GM21576 (cell line): ENCODE measurements around the gene NLRP8.
"Not testable (repeated sequence)": the region's sequence is repeated elsewhere in the genome, so short reads cannot be mapped to it uniquely, and the experiment has no call there.

Source experiments
- ATAC-seq: cut with Tn5 transposase; IDR thresholded peaks from one replicate; pipeline ENCODE4 v1.9.1; 2021; ENCODE audit warnings: mild to moderate bottlenecking, moderate library complexity; ENCODE audit not compliant: unreplicated experiment

Gene NLRP8

DNA sequence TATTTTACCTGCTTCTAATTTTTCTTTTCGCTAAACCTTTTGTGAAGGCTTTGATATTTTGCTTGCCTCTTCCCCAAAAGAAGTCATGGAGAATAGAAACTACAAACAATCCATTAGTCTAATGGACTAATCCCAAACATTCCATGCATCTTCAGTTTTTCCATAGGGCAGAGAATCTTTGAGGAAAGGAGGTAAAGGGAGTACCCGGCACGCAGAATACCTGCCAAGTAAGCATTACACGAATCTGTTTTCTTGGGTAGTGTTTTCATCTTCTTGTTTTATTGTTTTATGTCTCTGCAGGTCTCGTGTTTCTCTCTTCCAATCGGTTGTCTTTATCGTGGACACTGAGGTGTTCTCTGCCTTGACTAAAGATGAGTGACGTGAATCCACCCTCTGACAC lies at the start of gene NLRP8:
TSS of gene NLRP8 (plus strand) at position 301 of the 400 bp plus-strand sequence.
- no peak for ATAC-seq

DNA sequence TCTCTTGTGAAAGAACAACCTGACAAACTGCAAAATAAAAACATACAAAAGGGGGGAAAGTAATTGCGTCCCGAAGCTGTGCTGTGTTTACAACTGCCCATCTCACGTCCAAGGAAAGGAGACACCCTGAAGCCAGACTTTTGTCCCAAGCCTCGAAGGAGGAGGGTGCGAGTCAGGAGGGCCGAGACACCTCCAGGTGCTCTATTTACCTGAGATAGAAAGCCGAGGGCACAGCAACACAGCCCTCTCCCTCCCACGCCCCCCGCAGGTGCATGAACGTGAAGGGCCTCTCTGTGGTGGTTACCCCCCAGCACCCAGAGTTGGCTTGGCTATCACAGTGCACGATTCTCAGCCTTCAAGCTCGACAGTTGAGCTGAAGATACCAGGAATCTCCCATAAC lies 48.7 kb upstream of the NLRP8 start:
- no peak for ATAC-seq

DNA sequence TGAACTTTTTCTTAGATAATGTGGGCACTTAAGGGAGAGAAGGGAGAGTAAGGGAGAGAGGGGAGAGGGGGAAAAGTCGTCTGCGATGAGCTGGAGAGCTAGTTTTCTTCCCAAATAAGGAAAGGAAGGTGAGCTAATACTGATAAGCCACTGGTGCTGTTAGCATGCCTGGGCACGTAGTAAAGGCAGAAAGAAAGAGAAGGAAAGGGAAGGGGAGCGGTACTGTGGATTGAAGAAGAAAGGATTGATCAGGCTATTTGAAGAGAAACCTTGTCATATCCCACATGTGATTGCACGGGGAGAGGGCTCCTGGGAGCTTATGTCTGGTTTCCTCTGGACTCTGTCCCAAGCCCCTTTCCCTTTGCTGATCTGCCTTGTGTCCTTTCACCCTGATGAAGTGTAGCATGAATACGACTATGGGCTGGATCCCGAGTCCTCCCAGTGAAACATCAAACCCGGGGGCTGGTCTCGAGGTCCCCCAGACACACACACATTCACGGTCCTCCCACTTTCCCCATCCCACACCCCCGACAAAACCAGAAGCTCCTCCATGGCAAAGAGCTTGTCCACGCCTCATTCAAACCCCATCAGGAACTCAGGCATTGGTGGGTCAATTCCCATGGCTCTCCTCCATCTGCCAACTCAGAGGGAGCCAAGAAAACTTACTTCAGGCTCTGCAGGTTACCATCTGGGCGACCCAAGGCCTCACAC lies 46.1 kb upstream of the NLRP8 start:
- ATAC-seq: no peak

DNA sequence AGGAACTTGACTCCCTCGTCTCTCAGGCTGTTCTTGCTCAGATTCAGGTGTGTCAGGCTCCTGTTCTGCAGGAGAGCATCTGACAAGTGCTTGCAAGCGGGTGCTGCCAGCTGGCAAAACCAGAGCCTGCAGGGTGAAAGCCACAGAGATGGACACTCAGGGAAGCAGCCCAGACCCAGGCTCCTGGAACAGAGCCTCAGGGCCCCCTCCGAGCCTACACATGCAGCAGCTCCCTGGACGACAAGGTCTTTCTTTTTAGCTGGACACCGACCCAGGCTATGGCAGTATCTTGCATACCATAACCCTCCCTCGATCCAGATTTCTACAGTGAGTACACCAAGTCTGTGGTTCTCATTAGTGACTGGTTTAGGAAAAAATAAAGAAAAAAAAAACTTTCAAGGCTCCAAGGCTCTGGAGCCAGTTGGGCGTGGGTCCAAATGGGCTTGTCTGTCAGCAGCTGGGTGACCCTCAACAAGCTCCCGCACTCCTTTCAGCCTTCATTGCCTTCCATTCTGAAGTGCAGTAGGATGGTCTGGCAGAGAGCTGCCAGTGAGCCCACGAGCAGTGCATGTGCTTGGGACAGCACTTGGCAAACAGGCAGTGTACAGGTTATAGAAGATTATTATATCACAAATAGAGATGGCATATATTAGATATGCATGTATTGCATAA lies 45.4 kb upstream of the NLRP8 start:
- ATAC-seq: no peak

DNA sequence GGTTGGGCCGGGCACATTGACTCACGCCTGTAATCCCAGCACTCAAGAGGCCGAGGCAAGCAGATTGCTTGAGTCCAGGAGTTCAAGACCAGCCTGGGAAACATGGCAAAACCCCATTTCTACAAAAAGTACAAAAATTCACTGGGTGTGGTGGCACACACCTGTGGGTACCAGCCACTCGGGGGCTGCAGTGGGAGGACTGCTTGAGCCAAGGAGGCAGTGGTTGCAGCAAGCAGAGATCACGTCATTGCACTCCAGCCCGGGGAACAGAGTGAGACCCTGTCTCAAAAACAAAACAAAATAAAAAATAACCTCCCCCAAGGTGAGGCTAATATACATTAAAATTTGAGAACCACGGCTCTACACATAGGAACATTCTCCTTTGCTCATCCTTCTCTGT lies 40.3 kb upstream of the NLRP8 start:
- no peak for ATAC-seq

DNA sequence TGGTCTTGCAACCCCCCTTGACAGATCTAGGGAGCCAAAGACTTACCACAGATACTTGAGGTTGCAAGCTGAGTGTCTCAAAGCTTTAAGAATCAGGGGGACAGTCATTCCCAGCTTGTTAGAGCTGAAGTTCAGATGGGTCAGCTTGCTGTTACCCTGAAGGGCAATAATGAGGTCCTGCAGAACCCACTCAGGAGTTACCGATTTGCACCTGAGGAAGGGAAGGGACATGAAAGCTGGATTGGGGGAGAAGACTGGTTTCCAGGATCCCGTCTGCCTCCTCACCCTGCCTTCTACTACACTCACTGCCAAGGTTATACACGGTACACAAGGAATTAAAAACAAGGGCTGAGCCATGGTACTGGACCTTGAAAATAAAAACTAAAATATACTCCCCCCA lies 39.9 kb upstream of the NLRP8 start:
- ATAC-seq: no peak

DNA sequence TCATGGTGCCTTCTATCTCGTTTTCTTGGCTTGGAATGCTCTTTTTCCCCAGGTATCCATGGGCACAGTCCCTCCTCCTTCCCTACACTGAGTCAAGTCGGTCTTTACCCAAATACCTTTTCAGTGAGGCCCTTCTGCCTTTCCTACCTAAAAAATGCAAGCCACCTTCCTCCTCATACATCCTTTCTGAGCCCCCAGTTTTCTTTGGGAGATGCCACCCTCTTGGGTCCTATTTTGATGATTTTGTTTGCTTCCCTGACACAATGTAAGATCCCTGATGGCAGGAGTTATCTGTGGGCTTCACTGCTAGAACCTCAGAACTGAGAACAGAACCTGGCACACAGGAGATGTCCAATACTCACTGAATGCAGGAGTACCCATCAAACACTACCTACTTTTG lies 37.8 kb upstream of the NLRP8 start:
- no peak for ATAC-seq

DNA sequence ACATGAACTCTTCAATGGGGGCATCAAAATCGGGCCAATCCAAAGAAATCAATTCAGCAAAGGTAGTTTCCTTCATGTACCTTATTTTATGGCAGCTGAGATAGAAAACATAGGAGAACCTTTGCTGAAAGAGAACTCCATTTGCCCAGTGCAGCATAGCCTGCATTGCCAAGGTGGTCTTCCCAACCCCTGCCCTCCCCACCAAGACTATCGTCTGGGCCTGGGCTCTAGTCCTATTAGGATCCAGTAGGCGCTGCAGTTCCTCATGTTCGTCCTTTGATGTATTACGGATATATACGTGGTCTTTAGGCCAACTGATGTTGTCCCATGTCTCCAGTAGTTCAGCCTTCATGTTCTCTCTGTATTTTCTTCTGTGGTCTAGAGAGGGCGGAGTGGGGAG lies 34.7 kb upstream of the NLRP8 start:
- no peak for ATAC-seq

DNA sequence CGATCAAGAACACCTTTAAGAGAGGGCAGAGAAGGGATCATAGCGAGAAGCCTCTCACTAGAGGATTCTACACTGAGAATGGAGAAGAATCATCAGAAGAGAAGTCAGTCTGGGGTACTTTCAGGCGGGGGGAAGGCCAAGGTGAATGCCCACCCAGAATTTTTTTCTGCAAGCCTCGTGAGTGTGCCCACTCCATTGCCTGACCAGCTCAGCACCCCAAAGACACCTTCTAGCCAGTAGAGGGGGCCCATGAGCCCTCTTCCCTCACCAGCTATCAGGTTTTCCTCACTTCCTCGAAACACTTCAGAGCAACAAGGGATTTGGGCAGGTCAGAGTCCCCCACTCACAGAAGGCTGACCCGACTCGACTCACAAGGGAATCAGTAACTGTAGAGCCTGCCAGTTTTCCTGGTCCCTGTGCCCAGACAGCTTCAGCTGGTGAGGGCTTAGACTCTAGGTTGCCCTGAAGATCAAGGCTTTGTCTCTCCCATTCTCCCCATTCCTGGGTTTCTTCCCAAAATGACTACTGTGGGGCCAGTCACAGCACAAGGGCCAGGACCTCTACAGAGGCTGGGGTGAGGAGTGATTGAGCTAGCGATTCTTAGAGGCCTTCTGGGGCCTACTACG lies 33.9 kb upstream of the NLRP8 start:
- no peak for ATAC-seq

DNA sequence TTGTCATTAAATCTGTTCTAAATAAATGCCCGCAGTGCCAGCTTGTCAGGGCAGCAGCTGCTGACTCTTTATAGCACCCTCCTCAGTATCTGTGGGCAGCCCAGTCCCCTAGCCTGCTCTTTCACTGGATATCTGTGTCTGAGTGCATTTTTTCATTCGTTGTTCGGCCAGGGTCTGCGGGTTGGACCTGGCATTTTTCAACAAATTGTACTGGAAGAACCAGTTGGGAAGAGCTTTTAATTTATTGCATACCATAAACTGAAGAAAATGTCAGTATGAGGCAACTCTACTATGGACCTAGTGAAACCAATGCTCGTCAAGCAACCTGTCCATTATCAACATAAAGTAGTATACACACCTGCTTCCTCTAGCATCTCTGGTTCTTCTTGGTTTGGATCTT lies 24.1 kb upstream of the NLRP8 start:
- no peak for ATAC-seq

DNA sequence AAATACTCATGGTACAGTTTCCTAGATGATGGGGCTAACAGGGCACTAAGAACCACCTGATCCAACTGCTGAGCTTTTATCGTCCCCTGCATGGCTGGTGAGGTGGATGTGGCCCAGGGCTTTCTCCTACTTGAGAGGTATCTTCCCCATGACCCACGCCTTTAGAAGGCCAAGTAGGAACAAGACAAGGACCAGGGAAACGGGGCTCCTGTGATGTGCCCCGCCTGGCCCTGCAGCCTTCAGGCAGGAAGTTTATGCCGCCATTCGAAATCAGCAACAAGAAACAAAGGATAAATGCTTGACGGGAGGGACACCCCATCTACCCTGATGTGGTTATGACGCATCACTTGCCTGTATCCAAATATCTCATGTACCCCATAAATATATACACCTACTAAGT lies 19.6 kb upstream of the NLRP8 start:
- no peak for ATAC-seq

DNA sequence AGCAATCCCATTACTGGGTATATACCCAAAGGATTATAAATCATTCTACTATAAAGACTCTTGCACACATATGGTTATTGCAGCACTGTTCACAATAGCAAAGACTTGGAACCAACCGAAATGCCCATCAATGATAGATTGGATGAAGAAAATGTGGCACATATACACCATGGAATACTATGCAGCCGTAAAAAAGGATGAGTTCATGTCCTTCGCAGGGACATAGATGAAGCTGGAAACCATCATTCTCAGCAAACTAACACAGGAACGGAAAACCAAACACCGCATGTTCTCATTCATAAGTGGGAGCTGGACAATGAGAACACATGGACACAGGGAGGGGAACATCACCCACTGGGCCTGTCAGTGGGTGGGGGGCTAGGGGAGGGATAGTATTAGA lies 18.4 kb upstream of the NLRP8 start:
- not testable (repeated sequence) for ATAC-seq

DNA sequence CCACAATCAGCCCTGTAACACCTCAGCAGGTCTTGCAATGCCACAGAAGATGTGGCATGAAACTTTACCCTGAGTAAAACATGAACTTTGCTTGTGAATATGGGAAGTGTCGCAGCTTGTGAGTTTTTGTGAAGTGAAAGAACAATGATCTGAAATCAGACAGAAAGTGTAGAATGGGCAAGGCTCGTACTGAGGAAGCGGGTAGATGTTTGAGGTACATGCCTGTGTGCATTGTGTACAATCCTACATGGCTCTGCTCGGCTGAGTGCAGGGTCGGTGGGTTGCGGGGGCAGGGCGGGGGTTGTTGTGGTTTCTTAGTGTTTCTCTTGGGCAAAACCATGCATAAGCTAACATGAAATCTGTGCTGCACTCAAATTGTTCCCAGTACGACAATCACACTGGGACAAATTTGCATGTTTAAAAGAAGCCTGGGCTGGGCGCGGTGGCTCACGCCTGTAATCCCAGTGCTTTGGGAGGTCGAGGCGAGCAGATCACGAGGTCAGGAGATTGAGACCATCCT lies 16.6 kb upstream of the NLRP8 start:
- no peak for ATAC-seq

DNA sequence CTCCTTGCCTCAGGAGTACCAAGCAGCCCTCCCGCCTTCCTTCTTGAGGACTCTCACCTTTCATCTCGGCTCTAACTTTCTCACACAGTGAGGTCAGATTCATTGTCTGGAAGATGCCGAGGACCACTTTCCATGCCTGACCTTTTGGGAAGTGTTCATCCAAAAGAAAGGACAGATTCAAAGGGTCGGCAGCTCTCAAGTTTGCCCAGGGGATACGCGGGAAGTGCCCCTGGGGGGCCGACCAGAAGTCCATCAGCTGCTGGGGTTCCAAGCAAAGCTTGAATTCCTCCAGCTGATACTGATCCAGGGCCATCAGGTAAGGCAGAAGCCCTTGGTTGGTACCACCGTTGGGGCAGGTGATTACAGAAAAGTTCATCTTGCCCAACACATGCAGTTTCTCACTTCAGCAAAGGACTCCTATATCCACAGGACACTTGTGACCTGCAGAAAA lies 15.7 kb upstream of the NLRP8 start, which contains the start of gene NLRP13:
TSS of gene NLRP13 (minus strand) at position 401 of the 451 bp plus-strand sequence. CDS start at position 376, 25 bp downstream.
- ATAC-seq: no peak

DNA sequence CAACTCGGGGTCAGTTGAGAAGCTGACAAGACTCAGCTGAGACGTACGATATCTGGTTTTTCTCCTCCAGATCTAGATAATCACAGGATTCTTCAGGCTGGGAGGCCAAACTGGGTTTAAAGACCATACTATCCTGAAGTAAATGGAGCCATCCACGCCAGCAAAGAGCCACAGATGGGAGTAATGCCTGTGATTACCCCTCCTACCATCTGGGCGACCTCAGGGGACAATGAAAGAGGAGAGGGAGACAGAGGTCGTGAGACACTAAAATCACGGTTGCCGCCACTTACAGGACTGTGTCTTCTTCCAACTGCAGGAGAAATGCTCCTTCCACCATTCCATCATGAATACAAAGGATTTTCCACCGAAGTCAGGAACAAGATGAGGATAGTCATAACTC lies 12.4 kb upstream of the NLRP8 start:
- ATAC-seq: no peak

DNA sequence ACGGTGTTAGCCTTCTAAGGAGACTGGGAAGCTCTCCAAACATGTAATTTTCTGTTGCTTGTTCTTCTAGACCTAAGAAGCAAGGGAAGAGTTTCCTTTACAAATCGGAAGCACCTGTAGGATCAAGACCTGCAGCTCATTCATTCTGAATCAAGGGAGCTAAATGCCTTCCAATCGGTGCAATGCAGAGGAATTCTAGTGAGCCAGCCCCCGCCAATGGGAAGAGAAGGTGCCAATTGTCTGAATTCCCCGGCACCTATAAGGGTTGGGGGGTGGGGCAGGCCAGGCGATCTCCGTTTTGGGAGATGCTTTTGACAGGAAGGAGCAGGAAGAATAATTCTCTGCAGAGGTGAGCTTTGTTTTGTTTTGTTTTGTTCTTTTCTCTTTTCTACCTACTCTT lies 8.4 kb upstream of the NLRP8 start:
- no peak for ATAC-seq

DNA sequence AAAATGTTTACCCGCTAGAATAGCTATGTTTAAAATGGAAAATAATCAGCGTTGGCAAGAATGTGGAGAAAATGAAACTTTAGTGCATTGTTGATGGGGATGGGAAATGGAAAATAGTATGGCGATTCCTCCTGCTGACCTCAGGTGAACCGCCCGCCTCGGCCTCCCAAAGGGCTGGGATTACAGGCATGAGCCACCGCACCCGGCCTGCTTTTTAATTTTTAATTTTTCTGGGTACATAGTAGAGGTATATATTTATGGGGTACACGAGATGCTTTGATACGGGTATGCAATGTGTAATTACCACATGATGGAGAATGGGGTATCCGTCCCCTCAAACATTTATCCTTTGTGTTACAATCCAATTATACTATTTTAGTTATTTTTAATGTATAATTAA lies 7.3 kb upstream of the NLRP8 start:
- no peak for ATAC-seq

DNA sequence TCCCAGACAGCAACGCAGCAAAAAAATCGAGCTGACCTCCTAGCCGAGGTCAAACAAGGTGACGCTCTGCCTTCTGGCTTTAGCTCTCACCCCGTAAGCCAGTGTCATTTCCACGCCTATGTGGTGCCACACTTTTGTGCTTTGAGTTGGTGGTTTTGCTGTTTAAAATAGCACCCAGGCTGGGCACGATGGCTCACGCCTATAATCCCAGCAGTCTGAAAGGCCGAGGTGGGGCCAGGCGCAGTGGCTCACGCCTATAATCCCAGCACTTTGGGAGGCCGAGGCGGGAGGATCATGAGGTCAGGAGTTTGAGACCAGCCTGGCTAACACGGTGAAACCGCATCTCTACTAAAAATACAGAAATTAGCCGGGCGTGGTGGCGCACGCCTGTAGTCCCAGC lies 2.9 kb downstream of the NLRP8 start:
- ATAC-seq: not testable (repeated sequence)

DNA sequence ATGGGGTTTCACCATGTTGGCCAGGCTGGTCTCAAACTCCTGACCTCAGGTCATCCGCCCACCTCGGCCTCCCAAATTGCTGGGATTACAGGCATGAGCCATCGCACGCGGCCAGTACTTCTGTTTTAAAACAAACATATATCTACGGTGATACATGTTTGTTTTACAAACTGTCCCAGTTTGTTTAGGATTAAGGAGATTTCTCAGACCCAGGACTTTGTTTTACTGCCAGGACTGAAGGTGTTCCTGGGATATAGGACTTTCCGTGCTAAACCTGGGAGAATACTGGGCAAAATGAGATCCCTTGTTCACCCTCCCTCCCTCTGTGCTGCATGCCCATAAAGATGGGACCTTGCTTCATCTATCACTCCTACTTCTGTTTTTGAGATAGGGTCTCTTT lies 8.8 kb downstream of the NLRP8 start:
- ATAC-seq: no peak

DNA sequence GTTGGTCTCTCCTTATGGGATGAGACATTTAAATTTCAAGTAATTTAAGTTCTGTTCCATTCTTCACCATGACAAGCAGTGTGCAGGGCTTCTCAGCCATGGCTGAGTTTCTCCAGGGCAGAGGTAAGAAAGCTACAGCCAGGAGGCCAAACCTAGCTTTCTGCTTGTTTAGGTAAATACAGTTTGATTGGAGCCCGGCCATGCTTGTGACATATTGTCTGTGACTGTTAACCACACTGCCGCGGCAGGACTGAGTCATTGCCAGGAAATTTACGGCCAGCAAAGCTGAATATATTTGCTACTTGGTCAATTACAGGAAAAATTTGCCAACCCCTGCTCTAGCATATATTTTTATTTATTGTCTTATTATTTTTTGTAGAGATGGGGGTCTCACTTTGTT lies 10.7 kb downstream of the NLRP8 start:
- no peak for ATAC-seq

DNA sequence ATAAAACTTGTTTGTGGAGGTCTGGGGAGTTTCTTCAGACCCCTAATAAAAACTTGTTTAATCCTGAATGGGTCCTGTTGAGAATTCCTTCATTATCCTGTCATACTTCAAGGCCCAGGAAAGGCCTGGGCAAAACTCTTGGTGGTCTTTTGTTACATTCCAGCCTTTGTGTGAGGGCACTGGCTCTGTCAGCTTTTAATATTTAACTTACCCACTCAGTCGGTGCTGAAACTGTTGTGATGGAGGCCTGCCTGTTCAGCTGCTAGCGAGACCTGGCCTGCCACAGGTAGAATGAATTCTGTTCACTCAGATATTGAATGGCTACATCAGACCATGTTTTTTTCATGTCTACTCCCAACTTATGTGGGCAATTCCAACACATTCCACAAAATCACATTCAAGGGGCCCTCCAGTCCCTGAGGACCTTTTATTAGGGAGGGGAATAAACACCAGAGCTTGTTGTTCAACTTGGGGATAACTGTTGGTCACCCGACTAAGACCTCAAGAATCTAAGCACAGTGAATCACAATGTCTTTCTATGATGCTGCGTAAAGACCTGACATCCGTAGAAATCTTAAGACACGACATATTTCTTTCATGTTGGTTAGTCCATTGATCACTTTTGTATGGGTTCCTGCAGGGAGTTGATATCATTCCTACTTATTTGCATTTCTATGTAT lies 12.5 kb downstream of the NLRP8 start:
- no peak for ATAC-seq
